Mucosa of stomach (tissue), 1 donor: ENCODE results near the gene CTNNBL1.
"Not testable (repeated sequence)": the region's sequence is repeated elsewhere in the genome, so short reads cannot be mapped to it uniquely, and the experiment has no call there.

Experiments
- H3K27me3 ChIP-seq: one replicate; pipeline ENCODE4 v1.7.0; 2013; ENCODE audit warnings: mild to moderate bottlenecking, low read length; ENCODE audit not compliant: control insufficient read depth, insufficient read depth
- H3K36me3 ChIP-seq: one replicate; pipeline ENCODE4 v1.7.0; 2013; ENCODE audit warnings: low read length; ENCODE audit not compliant: control insufficient read depth, insufficient read depth
- H3K4me1 ChIP-seq: one replicate; pipeline ENCODE4 v1.7.0; 2013; ENCODE audit warnings: mild to moderate bottlenecking, low read length; ENCODE audit not compliant: control insufficient read depth, insufficient read depth
- H3K4me3 ChIP-seq: one replicate; pipeline ENCODE4 v1.7.0; 2013; ENCODE audit warnings: low read length
- H3K9ac ChIP-seq: one replicate; pipeline ENCODE4 v1.7.0; 2013; ENCODE audit warnings: mild to moderate bottlenecking, low read length, moderate library complexity
- H3K9me3 ChIP-seq: one replicate; pipeline ENCODE4 v1.7.0; 2013; ENCODE audit warnings: mild to moderate bottlenecking, low read length, moderate library complexity; ENCODE audit not compliant: control insufficient read depth
- donor health status: Pancreatic carcinoma.

Gene CTNNBL1

DNA sequence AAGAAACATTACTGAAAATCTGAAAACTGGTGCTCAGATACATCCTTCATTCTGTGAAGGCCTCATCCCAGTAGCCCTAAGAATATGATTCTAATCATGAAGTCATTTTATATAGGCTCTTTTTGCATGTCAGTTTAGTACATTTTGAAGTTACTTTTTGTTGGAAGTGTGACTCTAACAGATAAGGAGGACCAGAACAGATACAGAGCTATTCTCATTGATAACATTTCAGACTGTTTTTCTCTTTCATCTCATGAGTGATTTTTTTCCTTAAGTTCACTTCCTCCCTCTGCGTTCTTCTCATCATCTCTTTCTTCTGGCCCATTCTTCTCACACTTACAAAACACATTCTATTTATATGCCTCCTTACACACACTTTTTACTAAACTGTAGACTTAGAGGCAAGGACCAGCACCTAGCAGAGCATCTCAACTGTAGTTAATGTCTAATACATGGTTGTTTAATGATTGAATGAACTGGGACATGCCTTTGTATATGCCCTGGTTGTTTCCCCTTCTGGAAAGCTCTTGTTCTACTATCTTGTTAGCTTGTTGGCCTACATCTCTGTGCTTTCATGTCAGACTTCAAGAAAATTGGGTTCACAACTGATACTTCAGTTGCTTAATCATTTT, 8.7 kb downstream of the CTNNBL1 start:
- Histone ChIP-seq H3K27me3 (no peaks in the 10 kb centered on the region), H3K9me3 (no peaks in the 10 kb centered on the region), H3K4me3 (no peak overlapping the region), H3K36me3 (no peaks in the 10 kb centered on the region), H3K9ac (no peak overlapping the region), H3K4me1 (no peaks in the 10 kb centered on the region)

DNA sequence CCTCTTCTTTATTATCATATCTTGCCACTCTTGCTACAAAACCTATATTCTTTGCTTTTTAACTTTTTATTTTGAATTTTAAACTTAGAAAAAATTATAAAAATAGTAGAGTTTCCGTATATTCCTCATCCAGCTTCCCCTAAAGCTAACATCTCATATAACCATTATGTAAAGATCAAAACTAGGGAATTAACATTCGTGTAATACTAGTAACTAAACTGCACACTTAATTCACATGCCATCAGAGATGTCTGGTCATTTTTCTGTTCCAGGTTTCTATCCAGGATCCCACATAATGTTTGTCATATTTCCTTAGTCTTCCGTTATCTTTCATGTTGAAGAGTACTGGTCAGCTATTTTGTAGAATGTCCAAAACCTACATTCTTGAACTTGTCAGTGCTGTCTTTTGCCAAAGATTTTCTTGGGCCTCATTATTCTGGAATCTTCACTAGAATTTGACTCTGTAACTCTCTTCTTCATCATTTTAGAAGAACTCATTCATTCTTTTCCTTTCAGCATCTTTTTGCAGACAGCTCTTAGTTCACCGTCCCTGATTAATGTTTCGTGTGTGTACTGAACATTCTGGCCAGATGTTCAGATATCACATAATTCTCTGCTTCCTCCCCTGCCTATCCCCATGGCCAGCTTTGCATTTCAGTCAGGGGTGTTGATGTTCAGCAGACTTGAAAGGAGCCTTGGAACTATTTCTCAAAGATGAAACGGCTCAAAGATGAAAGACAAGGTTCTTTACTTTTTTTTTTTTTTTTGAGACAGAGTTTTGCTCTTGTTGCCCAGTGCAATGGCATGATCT, 9.4 kb downstream of the CTNNBL1 start:
- H3K4me1 ChIP-seq, result no peaks in the 10 kb centered on the region
- no peak overlapping the region for H3K4me3 ChIP-seq
- H3K9ac ChIP-seq, result no peak overlapping the region
- H3K9me3 ChIP-seq, result no peaks in the 10 kb centered on the region
- no peaks in the 10 kb centered on the region for H3K36me3 ChIP-seq
- no peaks in the 10 kb centered on the region for H3K27me3 ChIP-seq

DNA sequence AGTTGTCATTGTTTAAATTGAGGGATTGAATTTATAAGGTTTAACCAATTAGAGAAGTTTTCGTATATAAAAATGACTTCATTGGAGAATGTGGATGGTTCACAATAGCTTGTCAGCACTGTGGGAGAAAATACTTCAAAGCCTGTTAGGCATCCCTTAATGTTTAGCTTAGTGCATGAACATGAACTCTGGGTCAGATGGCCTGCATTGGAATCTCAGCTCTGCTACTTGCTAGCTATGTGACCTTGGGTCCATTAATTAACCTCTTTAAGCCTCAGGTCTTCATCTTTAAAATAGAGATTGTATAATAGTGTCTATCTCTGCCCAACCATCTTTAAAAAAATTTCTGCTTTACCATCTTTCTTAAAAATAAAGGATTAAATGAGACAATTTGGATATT, 11.1 kb downstream of the CTNNBL1 start:
- Histone ChIP-seq H3K36me3 (no peaks in the 10 kb centered on the region), H3K27me3 (no peaks in the 10 kb centered on the region), H3K9me3 (no peaks in the 10 kb centered on the region), H3K4me3 (no peak overlapping the region), H3K9ac (no peak overlapping the region), H3K4me1 (no peaks in the 10 kb centered on the region)

DNA sequence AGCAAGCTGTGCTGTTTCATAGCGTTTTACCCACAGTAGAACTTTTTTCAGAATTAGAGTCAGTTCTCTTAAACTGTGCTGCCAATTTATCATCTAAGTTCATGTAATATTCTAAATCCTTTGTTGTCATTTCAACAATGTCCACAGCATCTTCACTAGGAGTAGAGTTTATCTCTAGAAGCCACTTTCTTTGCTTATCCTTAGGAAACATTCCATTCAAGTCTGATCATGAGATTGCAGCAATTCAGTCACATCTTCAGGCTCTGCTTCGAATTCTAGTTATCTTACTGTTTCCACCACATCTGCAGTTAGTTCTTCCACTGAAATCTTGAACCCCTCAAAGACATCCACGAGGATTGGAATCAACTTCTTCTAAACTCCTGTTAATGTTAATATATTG, 12.5 kb downstream of the CTNNBL1 start:
- H3K4me3 ChIP-seq, result no peak overlapping the region
- H3K9ac ChIP-seq, result no peak overlapping the region

DNA sequence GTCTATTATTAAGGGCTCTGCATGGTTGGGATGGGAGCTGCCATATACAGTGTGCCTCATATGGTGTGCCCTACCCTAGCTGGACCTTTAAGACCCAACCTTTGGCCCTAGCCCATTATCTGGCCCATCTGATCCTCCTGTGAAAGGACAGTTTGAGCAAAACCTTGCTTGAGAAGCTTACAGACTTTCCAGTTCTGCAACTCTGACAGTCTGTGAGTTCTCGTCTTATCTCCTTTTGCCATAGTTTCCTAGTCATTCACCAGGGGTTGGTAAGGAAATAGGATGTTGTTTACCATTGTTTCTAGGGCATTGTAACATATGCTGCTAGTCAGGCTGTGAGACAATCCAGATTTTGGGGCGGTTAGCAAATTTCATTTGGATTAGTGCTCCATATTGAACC, 17.2 kb downstream of the CTNNBL1 start:
- Histone ChIP-seq H3K36me3 (no peaks in the 10 kb centered on the region), H3K9me3 (no peaks in the 10 kb centered on the region), H3K27me3 (no peaks in the 10 kb centered on the region), H3K4me1 (peaks cover 35% of the 10 kb centered on the region), H3K4me3 (no peak overlapping the region), H3K9ac (no peak overlapping the region)

More for the DNA sequence above, 12.5 kb downstream of the CTNNBL1 start:
- peaks cover 13% of the 10 kb centered on the region for H3K4me1 ChIP-seq
- H3K36me3 ChIP-seq, result no peaks in the 10 kb centered on the region
- no peaks in the 10 kb centered on the region for H3K9me3 ChIP-seq
- no peaks in the 10 kb centered on the region for H3K27me3 ChIP-seq

DNA sequence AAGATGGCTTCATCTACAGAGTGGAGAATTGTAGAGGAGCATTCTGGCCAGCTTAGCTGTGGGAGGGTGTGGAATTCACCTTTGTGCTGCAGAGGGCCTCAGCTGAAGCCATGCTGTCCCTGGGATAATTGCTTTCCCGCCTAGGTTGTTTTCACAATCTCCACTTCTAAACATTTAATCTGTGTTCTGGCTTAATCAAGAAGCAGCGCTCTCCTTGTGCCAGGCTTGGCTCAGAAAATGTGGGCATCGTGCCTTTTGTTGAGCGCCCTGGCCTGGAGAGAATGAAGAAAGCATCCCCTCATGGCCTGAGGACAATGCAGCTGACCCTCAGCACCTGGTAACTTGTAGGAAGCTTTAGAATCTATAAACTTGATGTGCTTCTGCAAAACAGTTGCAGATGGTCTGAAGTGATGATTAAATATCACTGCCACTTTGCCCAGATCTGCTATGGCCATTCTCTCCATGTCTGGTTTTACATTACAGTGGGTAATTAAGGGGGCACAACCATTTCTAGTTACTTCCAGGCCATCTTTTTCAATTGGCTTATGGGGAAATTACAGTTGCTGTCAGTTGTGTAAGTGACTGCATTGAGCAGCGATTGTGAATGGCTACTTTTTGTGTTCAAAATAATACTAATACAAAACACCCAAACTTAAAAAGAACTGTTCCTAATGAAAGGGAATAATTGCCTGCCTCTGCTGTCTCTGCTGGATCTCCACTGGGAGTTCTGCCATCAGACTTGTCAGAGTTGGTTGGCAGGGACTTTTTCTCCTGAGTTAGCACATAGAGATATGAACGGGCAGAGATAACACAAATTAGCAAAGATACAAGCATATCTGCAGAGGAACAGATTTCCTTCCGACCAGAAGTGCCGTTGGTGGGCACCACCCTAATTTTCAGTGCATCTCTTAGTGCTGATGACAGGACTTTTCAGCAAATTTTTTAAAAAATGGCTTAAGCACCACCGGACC, 18.4 kb downstream of the CTNNBL1 start:
- no peaks in the 10 kb centered on the region for H3K27me3 ChIP-seq
- H3K9ac ChIP-seq, result no peak overlapping the region
- peaks cover 35% of the 10 kb centered on the region for H3K4me1 ChIP-seq
- H3K36me3 ChIP-seq, result no peaks in the 10 kb centered on the region
- H3K9me3 ChIP-seq, result no peaks in the 10 kb centered on the region
- no peak overlapping the region for H3K4me3 ChIP-seq

DNA sequence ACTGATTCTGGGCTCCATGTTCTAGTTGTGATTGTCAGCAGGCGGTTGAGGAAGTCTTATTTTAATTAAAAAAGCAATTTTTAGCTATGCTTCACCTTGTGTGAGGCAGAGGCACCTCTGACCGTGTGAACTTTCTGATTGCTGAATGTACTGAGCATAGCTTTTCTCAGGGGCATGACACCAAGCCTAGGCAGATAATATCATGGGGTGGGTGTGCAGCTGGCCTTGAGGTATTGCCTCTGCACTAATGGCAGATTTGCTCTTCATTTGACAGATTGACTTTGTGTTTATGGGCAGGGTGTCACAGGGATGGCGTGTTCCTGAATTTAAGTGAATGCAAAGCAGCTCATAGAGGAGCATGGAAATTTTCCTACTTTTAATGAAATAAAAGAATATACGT, 19.6 kb downstream of the CTNNBL1 start:
- no peaks in the 10 kb centered on the region for H3K27me3 ChIP-seq
- no peaks in the 10 kb centered on the region for H3K36me3 ChIP-seq
- peaks cover 35% of the 10 kb centered on the region for H3K4me1 ChIP-seq
- H3K9me3 ChIP-seq, result no peaks in the 10 kb centered on the region
- H3K9ac ChIP-seq, result no peak overlapping the region
- H3K4me3 ChIP-seq, result no peak overlapping the region

DNA sequence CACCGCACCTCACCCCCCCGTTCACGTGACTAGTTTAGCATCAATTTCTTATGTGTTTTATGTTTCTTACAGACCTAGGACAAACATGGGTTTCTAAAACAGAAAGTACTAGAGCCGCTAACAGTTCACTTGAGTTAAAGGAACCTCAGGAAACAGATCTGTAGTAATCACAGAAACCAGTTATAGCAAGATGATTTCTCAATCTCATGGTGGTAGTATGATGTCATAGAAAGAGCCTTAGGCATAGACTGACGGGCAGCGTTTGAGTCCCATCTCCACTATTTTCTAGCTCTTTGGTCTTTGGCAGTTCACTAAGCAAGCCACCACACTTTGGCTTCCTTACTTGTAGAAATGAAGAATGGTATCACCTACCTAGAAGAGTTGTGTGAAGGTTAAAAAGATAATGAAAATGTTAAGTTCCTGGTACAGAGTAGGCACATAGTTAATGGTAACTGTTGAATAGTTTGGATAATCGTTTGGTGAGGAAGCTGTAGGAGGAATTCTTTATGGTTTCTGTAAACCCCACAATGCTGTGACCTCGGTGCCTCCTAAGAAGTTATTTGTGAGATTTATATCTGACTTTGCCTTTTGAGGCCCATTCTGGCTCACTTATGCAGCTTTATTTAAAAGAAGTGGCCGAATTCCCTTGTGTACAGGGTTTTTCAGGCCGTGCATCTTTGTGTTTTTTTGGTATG, 21.3 kb downstream of the CTNNBL1 start:
- Histone ChIP-seq H3K4me1 (peaks cover 34% of the 10 kb centered on the region), H3K36me3 (no peaks in the 10 kb centered on the region)

DNA sequence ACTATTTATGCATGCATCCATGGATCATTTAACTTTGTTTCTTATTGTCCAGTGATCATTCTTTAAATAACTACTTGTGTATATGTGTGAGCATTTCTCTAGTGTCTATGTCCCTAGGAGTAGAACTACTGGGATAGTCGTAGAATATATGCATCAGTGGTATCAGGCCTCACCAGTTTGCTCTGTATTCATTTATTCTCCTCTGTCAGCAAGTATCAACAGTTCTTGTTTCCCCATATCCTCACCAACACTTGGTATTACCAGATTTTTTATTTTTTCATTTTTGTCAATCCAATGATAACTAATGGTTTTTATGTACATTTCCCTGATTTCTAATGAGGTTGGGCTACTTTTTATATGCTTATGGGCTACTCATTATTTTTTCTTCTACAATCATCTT, 27.9 kb downstream of the CTNNBL1 start:
- no peaks in the 10 kb centered on the region for H3K27me3 ChIP-seq
- H3K4me1 ChIP-seq, result peaks cover 3% of the 10 kb centered on the region
- no peak overlapping the region for H3K9ac ChIP-seq
- no peaks in the 10 kb centered on the region for H3K9me3 ChIP-seq
- no peaks in the 10 kb centered on the region for H3K36me3 ChIP-seq
- no peak overlapping the region for H3K4me3 ChIP-seq

More for the DNA sequence above, 21.3 kb downstream of the CTNNBL1 start:
- Histone ChIP-seq H3K9ac (no peak overlapping the region), H3K4me3 (no peak overlapping the region), H3K27me3 (no peaks in the 10 kb centered on the region), H3K9me3 (no peaks in the 10 kb centered on the region)

DNA sequence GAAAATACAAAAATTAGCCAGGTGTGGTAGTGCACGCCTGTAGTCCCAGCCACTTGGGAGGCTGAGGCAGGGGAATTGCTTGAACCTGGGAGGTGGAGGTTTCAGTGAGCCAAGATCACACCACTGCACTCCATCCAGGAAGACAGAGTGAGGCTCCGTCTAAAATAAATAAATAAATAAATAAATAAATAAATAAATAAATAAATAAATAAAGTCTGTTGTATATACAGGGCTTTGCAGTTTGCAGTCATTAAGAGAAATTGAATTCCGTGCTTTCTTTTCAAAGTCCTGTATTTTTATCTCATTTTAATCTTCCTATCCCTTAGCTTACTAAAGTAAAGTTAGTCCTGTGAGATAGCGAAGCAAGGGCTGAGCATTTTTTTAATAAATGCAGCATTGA, 28.5 kb downstream of the CTNNBL1 start:
- not testable (repeated sequence) for H3K9ac ChIP-seq, H3K4me3 ChIP-seq, H3K27me3 ChIP-seq, H3K36me3 ChIP-seq, H3K9me3 ChIP-seq, H3K4me1 ChIP-seq

DNA sequence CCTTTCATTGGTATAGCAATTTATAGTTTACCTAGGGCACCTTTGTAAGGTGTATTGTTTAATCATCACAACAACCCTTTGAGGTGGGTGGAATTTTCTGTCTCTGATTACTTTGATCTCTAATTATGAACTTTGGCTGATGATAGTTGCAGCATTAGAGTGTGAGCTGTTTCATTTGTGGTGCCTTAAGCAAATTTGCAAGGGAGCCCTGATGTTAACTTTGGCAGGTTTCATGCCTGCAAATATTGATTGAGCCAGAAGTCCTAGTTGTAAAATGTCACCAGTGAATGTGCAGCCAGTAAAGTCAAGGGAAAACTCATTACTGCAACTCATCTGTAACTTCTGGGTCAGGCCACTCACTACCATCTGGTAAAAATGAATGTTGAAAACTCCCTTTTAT, 29.8 kb downstream of the CTNNBL1 start:
- H3K4me3 ChIP-seq, result no peak overlapping the region
- H3K36me3 ChIP-seq, result no peaks in the 10 kb centered on the region
- H3K9me3 ChIP-seq, result no peaks in the 10 kb centered on the region

More for the DNA sequence above, 29.8 kb downstream of the CTNNBL1 start:
- H3K9ac ChIP-seq, result no peak overlapping the region
- H3K27me3 ChIP-seq, result no peaks in the 10 kb centered on the region
- peaks cover 3% of the 10 kb centered on the region for H3K4me1 ChIP-seq
